Neutrophil (primary cell): Measurements from ENCODE around the gene IFNGR1.
"Not testable (repeated sequence)": the region's sequence is repeated elsewhere in the genome, so short reads cannot be mapped to it uniquely, and the experiment has no call there.

Experiments
- H3K27ac ChIP-seq: fragments of 200-600 bp; sonication (generic); 2 replicates; pipeline ENCODE4 v1.5.1; 2016; ENCODE audit warnings: mild to moderate bottlenecking, moderate library complexity
- H3K27me3 ChIP-seq: fragments of 200-600 bp; sonication (generic); 2 replicates; pipeline ENCODE4 v1.6.0; 2016; ENCODE audit warnings: mild to moderate bottlenecking
- H3K36me3 ChIP-seq: fragments of 200-600 bp; sonication (generic); 2 replicates; pipeline ENCODE4 v1.5.1; 2017
- H3K4me1 ChIP-seq, 2 experiments: fragments of 200-600 bp in 1 of 2; sonication (generic) in 1 of 2; 1 replicate in 1 of 2; 2 replicates in 1 of 2; pipeline versions ENCODE4 v1.5.1 to v1.6.1; 2013 to 2016; ENCODE audit warnings: low read depth in 1 of 2, low read length in 1 of 2, mild to moderate bottlenecking in 1 of 2, moderate library complexity in 1 of 2; ENCODE audit not compliant: control insufficient read depth in 1 of 2, insufficient read depth in 1 of 2
- H3K4me3 ChIP-seq, 2 experiments: fragments of 200-600 bp in 1 of 2; sonication (generic) in 1 of 2; 1 replicate in 1 of 2; 2 replicates in 1 of 2; pipeline ENCODE4 v1.5.1; 2013 to 2016; ENCODE audit warnings: low read depth in 1 of 2, low read length in 1 of 2, mild to moderate bottlenecking in 1 of 2, moderate library complexity in 1 of 2
- H3K9me3 ChIP-seq: fragments of 200-600 bp; sonication (generic); 2 replicates; pipeline ENCODE4 v1.5.1; 2016
- TF ChIP-seq, protein P1 (sequence below): fragments of 200-600 bp; sonication (generic); IDR thresholded peaks from 2 replicates; pipeline ENCODE4 v1.5.1; 2016; ENCODE audit warnings: antibody characterized with exemption

IFNGR1 gene

DNA sequence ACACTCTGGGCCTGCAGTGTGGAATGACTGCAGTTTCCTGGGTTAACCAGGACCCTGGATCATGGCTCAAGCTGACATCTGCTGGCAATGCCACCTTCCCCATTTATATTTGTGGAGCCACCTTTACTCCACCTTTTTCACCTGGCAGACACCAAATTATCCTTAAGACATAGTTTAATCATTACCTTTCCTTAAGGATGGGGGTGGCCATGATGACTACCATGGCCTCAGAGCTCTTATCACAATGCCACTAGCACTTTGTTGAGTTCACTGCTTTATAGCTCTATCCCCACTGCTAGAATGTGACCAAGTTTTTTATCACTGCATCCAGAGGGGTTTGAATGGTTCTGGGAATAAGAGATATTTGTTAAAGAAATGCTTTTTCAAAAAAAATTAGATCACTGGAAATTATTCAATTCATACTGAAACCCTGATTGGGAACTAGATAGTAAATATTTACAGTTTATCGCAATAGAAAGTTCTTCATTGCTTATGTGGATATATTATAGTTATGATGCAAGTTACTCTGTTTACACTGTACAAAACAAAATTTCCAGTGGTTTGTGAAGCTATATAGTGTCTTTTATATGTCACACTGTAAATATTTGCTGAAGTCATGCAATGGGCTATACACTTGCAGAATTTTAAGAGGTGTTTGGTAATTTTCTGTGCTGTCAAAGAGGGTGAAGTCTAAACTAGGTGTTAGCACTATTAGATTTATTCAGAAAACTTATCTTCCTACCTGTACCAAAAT is 37.3 kb upstream of the IFNGR1 start:
- peaks cover 12 to 13% of the 10 kb centered on the region in 2 experiments for H3K4me1 ChIP-seq
- TF ChIP-seq, protein P1, sequence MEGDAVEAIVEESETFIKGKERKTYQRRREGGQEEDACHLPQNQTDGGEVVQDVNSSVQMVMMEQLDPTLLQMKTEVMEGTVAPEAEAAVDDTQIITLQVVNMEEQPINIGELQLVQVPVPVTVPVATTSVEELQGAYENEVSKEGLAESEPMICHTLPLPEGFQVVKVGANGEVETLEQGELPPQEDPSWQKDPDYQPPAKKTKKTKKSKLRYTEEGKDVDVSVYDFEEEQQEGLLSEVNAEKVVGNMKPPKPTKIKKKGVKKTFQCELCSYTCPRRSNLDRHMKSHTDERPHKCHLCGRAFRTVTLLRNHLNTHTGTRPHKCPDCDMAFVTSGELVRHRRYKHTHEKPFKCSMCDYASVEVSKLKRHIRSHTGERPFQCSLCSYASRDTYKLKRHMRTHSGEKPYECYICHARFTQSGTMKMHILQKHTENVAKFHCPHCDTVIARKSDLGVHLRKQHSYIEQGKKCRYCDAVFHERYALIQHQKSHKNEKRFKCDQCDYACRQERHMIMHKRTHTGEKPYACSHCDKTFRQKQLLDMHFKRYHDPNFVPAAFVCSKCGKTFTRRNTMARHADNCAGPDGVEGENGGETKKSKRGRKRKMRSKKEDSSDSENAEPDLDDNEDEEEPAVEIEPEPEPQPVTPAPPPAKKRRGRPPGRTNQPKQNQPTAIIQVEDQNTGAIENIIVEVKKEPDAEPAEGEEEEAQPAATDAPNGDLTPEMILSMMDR = no peak

DNA sequence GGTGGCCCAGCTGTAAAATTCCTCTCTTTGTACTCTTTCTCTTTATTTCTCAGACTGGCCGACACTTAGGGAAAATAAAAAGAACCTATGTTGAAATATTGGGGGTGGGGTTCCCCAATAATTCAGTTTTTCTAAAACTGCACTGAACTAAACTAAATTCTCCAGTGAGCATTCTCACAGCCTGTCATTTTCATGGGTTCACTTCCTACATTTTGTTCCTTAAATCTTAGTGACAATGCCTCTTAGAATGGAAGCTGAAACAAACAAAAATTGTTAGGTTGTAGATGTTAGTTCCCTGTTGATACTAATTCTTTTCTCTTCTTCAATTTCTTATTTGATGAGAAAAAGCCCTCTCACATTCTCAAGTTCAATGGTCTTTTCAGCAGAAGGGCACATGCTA is 35.8 kb upstream of the IFNGR1 start:
- Histone ChIP-seq H3K4me1 (peaks cover 17 to 18% of the 10 kb centered on the region in 2 experiments), H3K4me3 (no peak overlapping the region), H3K9me3 (peaks cover 6% of the 10 kb centered on the region), H3K36me3 (no peaks in the 10 kb centered on the region), H3K27me3 (no peaks in the 10 kb centered on the region), H3K27ac (peak overlapping the region; percentile 13)
- TF ChIP-seq, protein P1 = no peak

More for the DNA sequence above, 37.3 kb upstream of the IFNGR1 start:
- Histone ChIP-seq H3K27me3 (no peaks in the 10 kb centered on the region), H3K27ac (no peak overlapping the region), H3K9me3 (peaks cover 6% of the 10 kb centered on the region), H3K4me3 (no peak overlapping the region), H3K36me3 (no peaks in the 10 kb centered on the region)

- H3K4me3 ChIP-seq, H3K27ac ChIP-seq, H3K9me3 ChIP-seq, H3K27me3 ChIP-seq, H3K36me3 ChIP-seq: not testable (repeated sequence)
- H3K4me1 ChIP-seq = peaks cover 23% of the 10 kb centered on the region in 2 experiments
Observed at GRCh38 chr6:137254430-137254829, 35.2 kb upstream of the IFNGR1 start.

DNA sequence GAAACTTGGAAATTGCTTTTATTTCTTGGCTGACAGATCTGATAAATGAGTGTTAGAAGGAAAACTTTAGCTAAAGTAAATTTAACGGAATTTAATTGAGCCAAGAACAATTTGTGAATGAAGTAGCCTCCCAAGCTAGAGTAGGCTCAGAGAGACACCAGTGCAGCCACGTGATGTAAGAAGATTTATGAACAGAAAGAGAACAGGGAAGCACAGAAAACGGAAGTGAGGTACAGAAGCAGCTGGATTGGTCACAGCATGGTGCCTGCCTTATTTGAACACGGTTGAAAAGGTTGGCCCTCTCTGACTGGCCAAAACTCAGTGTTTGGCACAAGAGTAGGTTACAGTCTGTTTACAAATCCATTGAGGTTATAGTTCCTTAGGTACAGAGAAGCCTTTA is 29.5 kb upstream of the IFNGR1 start:
- Histone ChIP-seq H3K27ac (peak overlapping the region; percentile 79), H3K4me1 (peaks cover 29 to 41% of the 10 kb centered on the region in 2 experiments), H3K36me3 (no peaks in the 10 kb centered on the region), H3K4me3 (no peak overlapping the region), H3K27me3 (no peaks in the 10 kb centered on the region), H3K9me3 (no peaks in the 10 kb centered on the region)
- TF ChIP-seq, protein P1 = no peak

DNA sequence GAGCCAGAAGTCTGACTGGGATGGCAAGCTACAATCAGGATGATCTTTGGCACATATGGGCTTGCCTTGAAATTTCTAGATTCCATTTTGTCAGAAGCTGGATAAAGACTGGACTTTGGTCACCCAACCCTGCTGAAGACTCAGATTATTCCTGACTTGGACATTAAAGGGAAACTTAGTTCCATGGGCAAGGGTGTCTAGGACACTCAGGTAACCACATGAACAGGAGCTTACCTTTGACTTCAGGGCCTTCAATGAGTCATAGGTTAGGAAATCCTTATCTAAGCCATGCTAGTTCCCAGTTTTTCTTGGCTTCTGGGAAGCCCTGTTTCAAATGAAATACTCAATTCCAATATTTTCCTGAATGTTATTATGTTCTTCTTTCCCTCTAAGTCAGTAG is 28.5 kb upstream of the IFNGR1 start:
- Histone ChIP-seq H3K36me3 (no peaks in the 10 kb centered on the region), H3K27ac (no peak overlapping the region), H3K9me3 (no peaks in the 10 kb centered on the region), H3K4me1 (peaks cover 29 to 41% of the 10 kb centered on the region in 2 experiments), H3K4me3 (no peak overlapping the region), H3K27me3 (no peaks in the 10 kb centered on the region)
- TF ChIP-seq, protein P1 = no peak

- Histone ChIP-seq H3K4me1 (peaks cover 29 to 45% of the 10 kb centered on the region in 2 experiments), H3K27ac (peak overlapping the region; percentile 61), H3K4me3 (no peak overlapping the region), H3K36me3 (no peaks in the 10 kb centered on the region), H3K9me3 (no peaks in the 10 kb centered on the region), H3K27me3 (no peaks in the 10 kb centered on the region)
- TF ChIP-seq, protein P1 = no peak
Observed at GRCh38 chr6:137246791-137247202, 27.6 kb upstream of the IFNGR1 start.
